Stimulated activated CD8-positive, alpha-beta memory T cell treated with anti-CD3 and anti-CD28 coated beads, Interleukin-12 subunit alpha, Interleukin-12 subunit beta, amount 100 ng/mL, for 4 hours (primary cell): ENCODE data around the gene C2orf80.
"Not testable (repeated sequence)": the region's sequence is repeated elsewhere in the genome, so short reads cannot be mapped to it uniquely, and the experiment has no call there.

Source experiments
- DNase-seq: peaks from one replicate; pipeline ENCODE4 v3.0.0-alpha.2; 2020; ENCODE audit warnings: low read depth

The C2orf80 gene

GRCh38 chr2:208179028-208179609 is 10.7 kb downstream of the C2orf80 start:
- no peak for DNase-seq

GRCh38 chr2:208175840-208176153 is 14.0 kb downstream of the C2orf80 start:
- no peak for DNase-seq

- peak; percentile 15 for DNase-seq
Measured at GRCh38 chr2:208175069-208175839, 14.6 kb downstream of the C2orf80 start.

- no peak for DNase-seq
Measured at GRCh38 chr2:208174144-208174543, 15.7 kb downstream of the C2orf80 start.

GRCh38 chr2:208172125-208172524 is 17.7 kb downstream of the C2orf80 start:
- no peak for DNase-seq

- DNase-seq = no peak
Measured at GRCh38 chr2:208164951-208165755, 24.7 kb downstream of the C2orf80 start.

- DNase-seq = no peak
Measured at GRCh38 chr2:208163489-208163888, 26.3 kb downstream of the C2orf80 start, which contains the start of gene CRYGA. CRYGA (minus strand) TSS chr2:208163589; CDS start chr2:208163556, 33 bp downstream.

- no peak for DNase-seq
Measured at GRCh38 chr2:208156439-208156838, 33.4 kb downstream of the C2orf80 start.

GRCh38 chr2:208153156-208153555 is 36.7 kb downstream of the C2orf80 start:
- no peak for DNase-seq

GRCh38 chr2:208150956-208151355 is 38.9 kb downstream of the C2orf80 start:
- DNase-seq = no peak

GRCh38 chr2:208150094-208150493 is 39.7 kb downstream of the C2orf80 start:
- no peak for DNase-seq

GRCh38 chr2:208148803-208149202 is 41.0 kb downstream of the C2orf80 start:
- DNase-seq = no peak

- DNase-seq = no peak
Measured at GRCh38 chr2:208147759-208148158, 42.1 kb downstream of the C2orf80 start.

GRCh38 chr2:208147008-208147407 is 42.8 kb downstream of the C2orf80 start:
- no peak for DNase-seq

GRCh38 chr2:208146006-208146405 is 43.8 kb downstream of the C2orf80 start, which contains the start of gene CRYGB:
CRYGB (minus strand) TSS chr2:208146158; CDS start chr2:208146120, 38 bp downstream.
- DNase-seq = no peak

GRCh38 chr2:208142925-208143799 is 46.7 kb downstream of the C2orf80 start:
- no peak for DNase-seq

GRCh38 chr2:208142240-208142924 is 47.4 kb downstream of the C2orf80 start:
- no peak for DNase-seq

GRCh38 chr2:208139447-208139846 is 50.4 kb downstream of the C2orf80 start:
- DNase-seq = no peak

- not testable (repeated sequence) for DNase-seq
Measured at GRCh38 chr2:208138334-208138733, 51.5 kb downstream of the C2orf80 start.

GRCh38 chr2:208136716-208137094 is 53.1 kb downstream of the C2orf80 start:
- no peak for DNase-seq
